Prostate gland (tissue), 2 donors: ENCODE measurements around the gene IPO13. TPM values are rescaled to one million over a fixed set of nuclear protein-coding genes. Genes with fewer than 3 reads are reported as not detected.

Experiments used
- DNase-seq: peaks from one replicate; pipeline ENCODE4 v3.0.0-alpha.2; 2019; ENCODE audit warnings: low spot score
- H3K27ac ChIP-seq, 2 donors: fragments of 200-600 bp; sonication (generic); 2 replicates each; pipeline ENCODE4 v1.5.1; 2017 to 2019
- H3K27me3 ChIP-seq: fragments of 200-600 bp; sonication (generic); replicated peaks from 2 replicates; pipeline ENCODE4 v1.5.1; 2019; ENCODE audit not compliant: insufficient read depth
- H3K36me3 ChIP-seq, 2 donors: fragments of 200-600 bp; sonication (generic); 1 replicate in 1 of 2; 2 replicates in 1 of 2; pipeline versions ENCODE4 v1.5.1 to v1.8.1; 2017 to 2019
- H3K4me1 ChIP-seq: fragments of 200-600 bp; sonication (generic); replicated peaks from 2 replicates; pipeline ENCODE4 v1.5.1; 2019
- H3K4me3 ChIP-seq, 2 donors: fragments of 200-600 bp; sonication (generic); 2 replicates each; pipeline ENCODE4 v1.5.1; 2017 to 2019
- H3K9me3 ChIP-seq: fragments of 200-600 bp; sonication (generic); 2 replicates; pipeline ENCODE4 v1.5.1; 2017
- POLR2A ChIP-seq: fragments of 450-650 bp; IDR thresholded peaks from one replicate; pipeline ENCODE4 v1.6.1; 2016; ENCODE audit warnings: antibody characterized with exemption, mild to moderate bottlenecking
- POLR2AphosphoS5 ChIP-seq: sonication (generic); formaldehyde crosslinking; IDR thresholded peaks from one replicate; pipeline ENCODE4 v1.6.1; 2017; ENCODE audit warnings: antibody characterized with exemption
- WGBS: methylation state at CpG from one replicate; pipeline ENCODE4 v1.1.5; 2018; 5-methylcytosine and 5-hydroxymethylcytosine counted together
- intact Hi-C: fragments of 100-400 bp; cut with DNase I; formaldehyde crosslinking; loops from one replicate; pipeline ENCODE4 v1.14.2; 2022
- total RNA-seq, 2 donors: library from RNA; depleted of rRNA; stranded (reverse); fragments of >200 nt; gene quantifications; one replicate each; pipeline ENCODE4 v1.1.0, GENCODE V29; 2016
- TF ChIP-seq, protein P1 (sequence below), 4 experiments: fragments of 200-600 bp in 2 of 4; fragments of 450-650 bp in 2 of 4; sonication (generic) in 2 of 4; IDR thresholded peaks; 1 replicate in 3 of 4; 2 replicates in 1 of 4; pipeline ENCODE4 v1.5.1; 2016 to 2019; ENCODE audit warnings: antibody characterized with exemption in 4 of 4, mild to moderate bottlenecking in 2 of 4, moderate library complexity in 2 of 4

The IPO13 gene
- total RNA-seq, 2 donors from 2014 or later, result 27.7 to 55.7 TPM

DNA sequence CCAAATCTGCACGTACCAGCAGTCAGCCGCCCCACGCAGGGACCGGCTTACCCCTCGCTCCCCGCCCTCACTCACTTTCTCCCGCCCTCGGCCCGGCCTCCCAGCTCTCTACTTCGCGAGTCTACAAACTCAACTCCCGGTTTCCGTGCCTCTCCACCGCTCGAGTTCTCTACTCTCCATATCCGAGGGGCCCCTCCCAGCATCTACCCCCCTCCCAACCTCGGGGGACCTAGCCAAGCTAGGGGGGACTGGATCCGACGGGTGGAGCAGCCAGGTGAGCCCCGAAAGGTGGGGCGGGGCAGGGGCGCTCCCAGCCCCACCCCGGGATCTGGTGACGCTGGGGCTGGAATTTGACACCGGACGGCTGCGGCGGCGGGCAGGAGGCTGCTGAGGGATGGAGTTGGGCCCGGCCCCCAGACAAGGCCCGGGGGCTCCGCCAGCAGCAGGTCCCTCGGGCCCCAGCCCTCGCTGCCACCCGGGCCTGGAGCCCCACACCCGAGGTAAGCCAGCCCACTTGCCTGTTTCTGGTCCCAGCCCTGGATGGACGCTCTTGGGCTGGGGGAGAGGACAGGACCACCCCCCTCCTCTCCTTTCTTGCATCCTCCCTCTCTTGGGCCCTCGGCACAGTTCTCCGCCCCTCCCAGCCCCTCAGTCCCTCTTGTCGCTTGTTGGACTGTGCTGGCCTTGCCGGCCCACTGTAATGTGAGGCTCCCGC lies 13.2 kb upstream of the IPO13 start, which contains the start of gene ARTN:
Gene ARTN, plus strand, starts transcription at position 416 of the 715 bp plus-strand sequence. CDS start 1,856 bp downstream, outside the sequence.
- 3% methylated on average over 39 of the region's 42 CpGs for WGBS
- TF ChIP-seq POLR2A (peak; percentile 13), POLR2AphosphoS5 (peak; percentile 47)
- TF ChIP-seq, protein P1, sequence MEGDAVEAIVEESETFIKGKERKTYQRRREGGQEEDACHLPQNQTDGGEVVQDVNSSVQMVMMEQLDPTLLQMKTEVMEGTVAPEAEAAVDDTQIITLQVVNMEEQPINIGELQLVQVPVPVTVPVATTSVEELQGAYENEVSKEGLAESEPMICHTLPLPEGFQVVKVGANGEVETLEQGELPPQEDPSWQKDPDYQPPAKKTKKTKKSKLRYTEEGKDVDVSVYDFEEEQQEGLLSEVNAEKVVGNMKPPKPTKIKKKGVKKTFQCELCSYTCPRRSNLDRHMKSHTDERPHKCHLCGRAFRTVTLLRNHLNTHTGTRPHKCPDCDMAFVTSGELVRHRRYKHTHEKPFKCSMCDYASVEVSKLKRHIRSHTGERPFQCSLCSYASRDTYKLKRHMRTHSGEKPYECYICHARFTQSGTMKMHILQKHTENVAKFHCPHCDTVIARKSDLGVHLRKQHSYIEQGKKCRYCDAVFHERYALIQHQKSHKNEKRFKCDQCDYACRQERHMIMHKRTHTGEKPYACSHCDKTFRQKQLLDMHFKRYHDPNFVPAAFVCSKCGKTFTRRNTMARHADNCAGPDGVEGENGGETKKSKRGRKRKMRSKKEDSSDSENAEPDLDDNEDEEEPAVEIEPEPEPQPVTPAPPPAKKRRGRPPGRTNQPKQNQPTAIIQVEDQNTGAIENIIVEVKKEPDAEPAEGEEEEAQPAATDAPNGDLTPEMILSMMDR (IDR thresholded peaks at IDR 0.05), result peak in 1 of 4 experiments; percentile 4
- Histone ChIP-seq H3K36me3 (no peaks in the 10 kb centered on the region), H3K4me1 (no peaks in the 10 kb centered on the region), H3K4me3 (peak within 1 kb of the TSS; percentile 38 to 45), H3K9me3 (no peaks in the 10 kb centered on the region), H3K27me3 (no peaks in the 10 kb centered on the region), H3K27ac (peak within 1 kb of the TSS; percentile 75)
- peak; percentile 59 for DNase-seq
- intact Hi-C loops, result loop anchor here (1.0 to 5.0 kb wide), 2 partner anchors 170 to 406 kb away; no protein-coding TSS in a partner anchor

DNA sequence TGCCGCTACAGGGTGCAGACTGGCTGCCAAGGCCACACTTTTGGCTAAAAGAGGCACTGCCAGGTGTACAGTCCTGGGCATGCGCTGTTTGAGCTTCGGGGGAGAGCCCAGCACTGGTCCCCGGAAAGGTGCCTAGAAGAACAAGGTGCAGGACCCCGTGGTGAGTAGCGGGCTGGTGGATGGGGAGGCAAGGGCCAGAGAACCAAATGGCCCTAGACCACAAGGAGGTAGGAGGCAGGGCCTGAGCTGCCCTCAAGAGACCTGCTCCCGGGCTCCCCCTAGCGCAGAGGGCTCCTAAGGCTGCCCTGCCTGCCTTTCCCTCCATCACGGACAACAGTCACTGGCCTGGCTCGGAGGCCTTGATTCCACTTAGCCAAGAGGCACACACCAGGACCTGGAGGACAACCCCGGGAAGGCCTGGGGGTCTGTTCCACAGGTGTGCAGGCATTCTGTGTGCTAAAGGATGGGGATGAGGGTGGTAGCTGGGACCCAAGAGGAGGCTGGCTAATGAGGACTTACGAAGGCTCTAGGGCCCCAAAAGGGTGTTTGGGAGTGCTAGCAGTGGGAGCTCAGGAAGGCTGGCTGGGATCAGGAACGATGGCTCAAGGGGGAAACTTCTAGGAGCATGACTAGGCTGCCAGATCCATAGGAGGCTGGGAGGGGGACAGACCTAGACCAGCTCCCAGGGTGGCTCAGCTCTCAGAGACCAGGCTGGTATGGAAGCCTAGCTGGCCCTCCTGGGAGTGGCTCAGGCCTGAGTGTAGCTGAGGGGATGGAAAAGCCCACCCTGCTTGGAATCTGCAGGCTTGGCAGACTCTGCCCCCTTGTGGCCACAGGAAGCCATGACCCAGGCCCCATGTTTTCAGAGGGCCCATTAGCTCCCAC lies 12.4 kb upstream of the IPO13 start:
- 24% methylated on average over 13 of the region's 13 CpGs for WGBS
- intact Hi-C loops, result loop anchor here (1.0 to 5.0 kb wide), 2 partner anchors 171 to 407 kb away; no protein-coding TSS in a partner anchor
- Histone ChIP-seq H3K36me3 (no peaks in the 10 kb centered on the region), H3K4me1 (no peaks in the 10 kb centered on the region), H3K4me3 (peak overlapping the region; percentile 38 to 45), H3K27me3 (no peaks in the 10 kb centered on the region), H3K9me3 (no peaks in the 10 kb centered on the region), H3K27ac (peak overlapping the region; percentile 75)
- no peak for DNase-seq
- TF ChIP-seq, protein P1 (IDR thresholded peaks at IDR 0.05), result peak; percentile 84 to 93 (median 90)
- no peak for TF ChIP-seq POLR2AphosphoS5

DNA sequence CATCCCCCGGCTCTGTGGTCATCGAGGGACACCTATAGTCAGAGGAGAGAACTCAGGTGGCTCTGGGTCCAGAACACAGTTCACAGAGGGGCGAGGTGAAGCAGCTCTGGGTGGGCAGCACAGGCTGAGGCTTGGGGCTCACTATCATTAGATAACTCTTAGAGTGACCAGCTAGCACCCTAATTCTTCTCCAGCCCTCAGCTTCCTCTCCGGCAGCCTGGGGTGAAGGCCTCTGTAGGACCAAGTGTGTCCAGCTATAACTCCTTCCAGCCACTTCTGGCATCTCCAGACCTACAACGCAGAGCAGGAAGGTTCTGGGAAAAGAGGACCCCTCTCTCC lies 11.8 kb upstream of the IPO13 start:
- Histone ChIP-seq H3K27me3 (no peaks in the 10 kb centered on the region), H3K4me1 (no peaks in the 10 kb centered on the region), H3K4me3 (no peak overlapping the region), H3K9me3 (no peaks in the 10 kb centered on the region), H3K36me3 (no peaks in the 10 kb centered on the region), H3K27ac (peak overlapping the region; percentile 75)
- DNase-seq, result no peak
- no peak for TF ChIP-seq POLR2A
- intact Hi-C loops, result loop anchor here (1.0 to 5.0 kb wide), 2 partner anchors 172 to 408 kb away; no protein-coding TSS in a partner anchor
- 44% methylated on average over 5 of the region's 5 CpGs for WGBS

DNA sequence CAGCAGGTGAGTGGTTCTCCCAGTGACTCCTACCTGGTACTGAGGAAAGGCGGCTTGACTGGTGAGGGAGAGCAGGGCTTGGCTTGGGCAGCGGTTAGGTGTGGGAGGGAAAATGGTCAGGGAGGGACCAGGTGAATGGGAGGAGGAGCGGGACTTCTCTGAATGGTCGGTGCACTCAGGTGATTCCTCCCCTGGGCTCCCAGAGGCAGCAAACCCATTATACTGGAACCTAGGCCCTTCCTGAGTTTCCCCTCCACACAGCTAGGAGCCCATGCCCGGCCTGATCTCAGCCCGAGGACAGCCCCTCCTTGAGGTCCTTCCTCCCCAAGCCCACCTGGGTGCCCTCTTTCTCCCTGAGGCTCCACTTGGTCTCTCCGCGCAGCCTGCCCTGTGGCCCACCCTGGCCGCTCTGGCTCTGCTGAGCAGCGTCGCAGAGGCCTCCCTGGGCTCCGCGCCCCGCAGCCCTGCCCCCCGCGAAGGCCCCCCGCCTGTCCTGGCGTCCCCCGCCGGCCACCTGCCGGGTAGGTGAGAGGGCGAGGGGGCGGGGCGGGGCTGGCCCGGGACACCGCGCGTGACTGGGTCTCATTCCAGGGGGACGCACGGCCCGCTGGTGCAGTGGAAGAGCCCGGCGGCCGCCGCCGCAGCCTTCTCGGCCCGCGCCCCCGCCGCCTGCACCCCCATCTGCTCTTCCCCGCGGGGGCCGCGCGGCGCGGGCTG lies 10.9 kb upstream of the IPO13 start:
- peak; percentile 58 for DNase-seq
- 11% methylated on average over 34 of the region's 48 CpGs for WGBS
- H3K27ac ChIP-seq, result peak overlapping the region; percentile 75

More for the DNA sequence above, 10.9 kb upstream of the IPO13 start:
- Histone ChIP-seq H3K4me3 (peak overlapping the region; percentile 33 to 47), H3K36me3 (no peaks in the 10 kb centered on the region), H3K27me3 (no peaks in the 10 kb centered on the region), H3K9me3 (no peaks in the 10 kb centered on the region), H3K4me1 (no peaks in the 10 kb centered on the region)
- intact Hi-C loops, result no loop called here
- TF ChIP-seq POLR2AphosphoS5, result peak; percentile 32
- TF ChIP-seq, protein P1 (IDR thresholded peaks at IDR 0.05), result no peak
